HCT116 (cell line): ENCODE measurements around the gene TOR4A.

Source experiments
- CTCF ChIP-seq, 3 experiments: fragments of 200-600 bp in 1 of 3; sonication (generic) in 1 of 3; IDR thresholded peaks in 2 of 3; conservative IDR thresholded peaks in 1 of 3; 2 replicates each; pipeline ENCODE4 v1.5.1; 2012 to 2017; ENCODE audit warnings: low read depth in 2 of 3, low read length in 2 of 3, antibody characterized with exemption in 1 of 3, borderline replicate concordance in 1 of 3, control low read depth in 1 of 3, mild to moderate bottlenecking in 1 of 3, mixed read lengths in 1 of 3, mixed run types in 1 of 3, moderate library complexity in 1 of 3; ENCODE audit not compliant: insufficient read depth in 1 of 3
- EGR1 ChIP-seq: IDR thresholded peaks from 2 replicates; pipeline ENCODE4 v1.6.1; 2012; ENCODE audit warnings: low read depth
- ELF1 ChIP-seq: IDR thresholded peaks from 2 replicates; pipeline ENCODE4 v1.6.1; 2012; ENCODE audit warnings: low read depth, borderline replicate concordance
- JUND ChIP-seq: IDR thresholded peaks from 2 replicates; pipeline ENCODE4 v1.6.1; 2012
- MAX ChIP-seq: IDR thresholded peaks from 2 replicates; pipeline ENCODE4 v1.6.1; 2012
- POLR2A ChIP-seq: IDR thresholded peaks from 2 replicates; pipeline ENCODE4 v1.7.0; 2011; ENCODE audit warnings: borderline replicate concordance; ENCODE audit not compliant: insufficient read depth, insufficient read length; ENCODE audit errors: extremely low read depth
- POLR2AphosphoS5 ChIP-seq: IDR thresholded peaks from 2 replicates; pipeline ENCODE4 v1.6.1; 2011; ENCODE audit warnings: mild to moderate bottlenecking, low read depth, low read length, moderate library complexity
- REST ChIP-seq: IDR thresholded peaks from 2 replicates; pipeline ENCODE4 v1.6.1; 2012; ENCODE audit warnings: low read depth
- SP1 ChIP-seq: IDR thresholded peaks from 2 replicates; pipeline ENCODE4 v1.6.1; 2012; ENCODE audit warnings: low read depth
- SRF ChIP-seq: IDR thresholded peaks from 2 replicates; pipeline ENCODE4 v1.6.1; 2012; ENCODE audit warnings: low read depth
- ZFX ChIP-seq: fragments of 450-650 bp; IDR thresholded peaks from 2 replicates; pipeline ENCODE4 v1.6.1; 2017
- ZNF274 ChIP-seq: fragments of 200-500 bp; sonication (Bioruptor generic); IDR thresholded peaks from 2 replicates; pipeline ENCODE4 v1.6.1; 2014; ENCODE audit warnings: mild to moderate bottlenecking, low read depth, low read length, inconsistent platforms

- no peak for TF ChIP-seq MAX
- TF ChIP-seq JUND: no peak
- TF ChIP-seq ZNF274: no peak
- no peak for TF ChIP-seq CTCF (IDR thresholded peaks at IDR 0.05 in 2 of 3, conservative IDR thresholded peaks at IDR 0.05 in 1 of 3; ENCODE audit: borderline replicate concordance in 1 of 3, insufficient read depth in 1 of 3, low read depth in 2 of 3, low read length in 2 of 3)
- TF ChIP-seq ZFX: no peak
- TF ChIP-seq POLR2A: no peak
- TF ChIP-seq ELF1: no peak
- no peak for TF ChIP-seq EGR1
- TF ChIP-seq REST: no peak
- no peak for TF ChIP-seq POLR2AphosphoS5
- no peak for TF ChIP-seq SRF
- TF ChIP-seq SP1: no peak
These were observed 34.7 kb downstream of the TOR4A start for GRCh38 chr9:137311986-137312851.
